ENCODE data around the gene ANO3.

- no peak for TF ChIP-seq POLR2A (IDR thresholded peaks at IDR 0.05; ENCODE audit: low read depth, low read length)
- no peak for TF ChIP-seq CTCF (conservative IDR thresholded peaks at IDR 0.05; ENCODE audit: low read depth, low read length)
- TF ChIP-seq RAD21 (IDR thresholded peaks at IDR 0.05; ENCODE audit: low read length): no peak
- TF ChIP-seq MXI1 (IDR thresholded peaks at IDR 0.05; ENCODE audit: borderline replicate concordance, low read depth, low read length): no peak
- TF ChIP-seq FOS (IDR thresholded peaks at IDR 0.05; ENCODE audit: low read depth, low read length): no peak
- TF ChIP-seq RCOR1 (IDR thresholded peaks at IDR 0.05; ENCODE audit: insufficient replicate concordance, low read length): no peak
- TF ChIP-seq MAFK (IDR thresholded peaks at IDR 0.05; ENCODE audit: low read depth, low read length): no peak
- no peak for TF ChIP-seq USF2 (IDR thresholded peaks at IDR 0.05; ENCODE audit: low read depth, low read length)
These were observed 300.8 kb downstream of the ANO3 start for GRCh38 chr11:26632691-26633159.
